HEK293 (cell line): ENCODE data around the gene WWOX.

Experiments
- CTCF ChIA-PET: fragments of 350-600 bp; formaldehyde crosslinking; extraction: SDS; loops from one replicate; lab custom pipeline; 2021; ENCODE audit warnings: antibody characterized with exemption; lab: Yijun Ruan, JAX
- POLR2A ChIA-PET: fragments of 300-600 bp; formaldehyde crosslinking; extraction: SDS; loops from one replicate; lab custom pipeline; 2020; ENCODE audit warnings: antibody characterized with exemption, inconsistent platforms; lab: Yijun Ruan, JAX
- H3K27ac ChIP-seq: fragments of 200-500 bp; sonication (Bioruptor generic); 2 replicates; pipeline ENCODE4 v1.5.1; 2014; ENCODE audit warnings: low read depth, low read length, control low read depth, inconsistent platforms; ENCODE audit errors: extremely low read depth
- H3K36me3 ChIP-seq, 2 experiments: fragments of 200-500 bp in 1 of 2; sonication (Bioruptor generic) in 1 of 2; 1 replicate in 1 of 2; 2 replicates in 1 of 2; pipeline ENCODE4 v1.5.1; 2014 to 2017; ENCODE audit warnings: inconsistent platforms in 2 of 2, low read length in 2 of 2; ENCODE audit not compliant: control insufficient read depth in 2 of 2, insufficient read depth in 1 of 2
- H3K4me1 ChIP-seq: fragments of 200-500 bp; sonication (Bioruptor generic); 2 replicates; pipeline ENCODE4 v1.5.1; 2014; ENCODE audit warnings: mild to moderate bottlenecking, low read length, inconsistent platforms; ENCODE audit not compliant: control insufficient read depth, insufficient read depth
- H3K4me3 ChIP-seq: 2 replicates; pipeline ENCODE4 v1.5.1; 2011; ENCODE audit warnings: low read depth, mild to moderate bottlenecking, control low read depth, low read length, moderate library complexity
- H3K9me3 ChIP-seq: fragments of 200-500 bp; sonication (Bioruptor generic); 2 replicates; pipeline ENCODE4 v1.5.1; 2014; ENCODE audit warnings: low read depth, low read length, inconsistent platforms; ENCODE audit not compliant: control insufficient read depth, insufficient read depth
- FEZF1 ChIP-seq: fragments of 450-650 bp; formaldehyde crosslinking; IDR thresholded peaks from 2 replicates; pipeline ENCODE4 v1.5.1; 2016; ENCODE audit warnings: missing biosample characterization, missing genetic modification characterization
- GFI1B ChIP-seq: fragments of 450-650 bp; formaldehyde crosslinking; IDR thresholded peaks from 2 replicates; pipeline ENCODE4 v1.5.1; 2016; ENCODE audit warnings: missing biosample characterization, missing genetic modification characterization
- KLF1 ChIP-seq: fragments of 450-650 bp; formaldehyde crosslinking; IDR thresholded peaks from 2 replicates; pipeline ENCODE4 v1.5.1; 2016; ENCODE audit warnings: missing biosample characterization, missing genetic modification characterization
- MEIS1 ChIP-seq: sonication (generic); formaldehyde crosslinking; IDR thresholded peaks from 2 replicates; pipeline ENCODE4 v1.8.1; 2022; ENCODE audit warnings: missing genetic modification reagents, mild to moderate bottlenecking, borderline replicate concordance
- OSR2 ChIP-seq: fragments of 450-650 bp; formaldehyde crosslinking; IDR thresholded peaks from 2 replicates; pipeline ENCODE4 v1.5.1; 2016; ENCODE audit warnings: missing biosample characterization, missing genetic modification characterization
- TRIM28 ChIP-seq: IDR thresholded peaks from 2 replicates; pipeline ENCODE4 v1.6.1; 2011; ENCODE audit warnings: low read length, control low read depth, borderline replicate concordance
- ZBTB1 ChIP-seq: fragments of 450-650 bp; formaldehyde crosslinking; IDR thresholded peaks from 2 replicates; pipeline ENCODE4 v1.5.1; 2016; ENCODE audit warnings: missing biosample characterization, missing genetic modification characterization
- ZBTB17 ChIP-seq: fragments of 450-650 bp; formaldehyde crosslinking; IDR thresholded peaks from 2 replicates; pipeline ENCODE4 v1.5.1; 2016; ENCODE audit warnings: missing biosample characterization, missing genetic modification characterization
- ZNF10 ChIP-seq: fragments of 450-650 bp; formaldehyde crosslinking; IDR thresholded peaks from 2 replicates; pipeline ENCODE4 v1.5.1; 2017; ENCODE audit warnings: missing biosample characterization, missing genetic modification characterization
- ZNF146 ChIP-seq: fragments of 450-650 bp; formaldehyde crosslinking; IDR thresholded peaks from 2 replicates; pipeline ENCODE4 v1.5.1; 2016; ENCODE audit warnings: missing biosample characterization, missing genetic modification characterization
- ZNF16 ChIP-seq: fragments of 450-650 bp; formaldehyde crosslinking; IDR thresholded peaks from 2 replicates; pipeline ENCODE4 v1.5.1; 2016; ENCODE audit warnings: low read depth, missing biosample characterization, missing genetic modification characterization
- ZNF174 ChIP-seq: fragments of 450-650 bp; formaldehyde crosslinking; IDR thresholded peaks from 2 replicates; pipeline ENCODE4 v1.5.0; 2017; ENCODE audit warnings: missing biosample characterization, mild to moderate bottlenecking, missing genetic modification characterization
- ZNF19 ChIP-seq: fragments of 450-650 bp; formaldehyde crosslinking; IDR thresholded peaks from 2 replicates; pipeline ENCODE4; 2016; ENCODE audit warnings: missing biosample characterization, missing genetic modification characterization, low read depth
- ZNF214 ChIP-seq: fragments of 450-650 bp; formaldehyde crosslinking; IDR thresholded peaks from 2 replicates; pipeline ENCODE4 v1.5.1; 2017; ENCODE audit warnings: missing biosample characterization, mild to moderate bottlenecking, missing genetic modification characterization, borderline replicate concordance
- ZNF341 ChIP-seq: fragments of 450-650 bp; formaldehyde crosslinking; IDR thresholded peaks from 2 replicates; pipeline ENCODE4; 2016; ENCODE audit warnings: low read depth, missing biosample characterization, missing genetic modification characterization
- ZNF354C ChIP-seq: fragments of 450-650 bp; formaldehyde crosslinking; IDR thresholded peaks from 2 replicates; pipeline ENCODE4 v1.5.1; 2016; ENCODE audit warnings: missing biosample characterization, missing genetic modification characterization, low read depth, borderline replicate concordance
- ZNF394 ChIP-seq: fragments of 450-650 bp; formaldehyde crosslinking; IDR thresholded peaks from 2 replicates; pipeline ENCODE4 v1.5.1; 2016; ENCODE audit warnings: missing biosample characterization, missing genetic modification characterization, mild to moderate bottlenecking, moderate library complexity, borderline replicate concordance
- ZNF473 ChIP-seq: fragments of 450-650 bp; formaldehyde crosslinking; IDR thresholded peaks from 2 replicates; pipeline ENCODE4 v1.5.1; 2017; ENCODE audit warnings: missing biosample characterization, missing genetic modification characterization
- ZNF521 ChIP-seq: fragments of 450-650 bp; formaldehyde crosslinking; IDR thresholded peaks from 2 replicates; pipeline ENCODE4 v1.5.1; 2017; ENCODE audit warnings: missing biosample characterization, mild to moderate bottlenecking, missing genetic modification characterization
- ZNF555 ChIP-seq: fragments of 450-650 bp; formaldehyde crosslinking; conservative IDR thresholded peaks from 2 replicates; pipeline ENCODE4 v1.5.1; 2017; ENCODE audit warnings: missing biosample characterization, mild to moderate bottlenecking, missing genetic modification characterization, inconsistent platforms
- ZNF629 ChIP-seq: fragments of 450-650 bp; formaldehyde crosslinking; IDR thresholded peaks from 2 replicates; pipeline ENCODE4 v1.5.1; 2017; ENCODE audit warnings: missing biosample characterization, missing genetic modification characterization
- ZNF658 ChIP-seq: fragments of 450-650 bp; formaldehyde crosslinking; IDR thresholded peaks from 2 replicates; pipeline ENCODE4; 2016; ENCODE audit warnings: missing biosample characterization, missing genetic modification characterization
- ZNF660 ChIP-seq: fragments of 450-650 bp; IDR thresholded peaks from 2 replicates; pipeline ENCODE4 v1.5.1; 2018; ENCODE audit warnings: missing biosample characterization, mild to moderate bottlenecking, missing genetic modification characterization
- ZNF664 ChIP-seq: fragments of 450-650 bp; formaldehyde crosslinking; IDR thresholded peaks from 2 replicates; pipeline ENCODE4 v1.5.1; 2016; ENCODE audit warnings: missing biosample characterization, missing genetic modification characterization
- ZSCAN30 ChIP-seq: fragments of 450-650 bp; IDR thresholded peaks from 2 replicates; pipeline ENCODE4 v1.5.1; 2018; ENCODE audit warnings: missing biosample characterization, mild to moderate bottlenecking, missing genetic modification characterization, moderate library complexity
- TF ChIP-seq, protein P1 (sequence below): fragments of 450-650 bp; formaldehyde crosslinking; IDR thresholded peaks from 2 replicates; pipeline ENCODE4 v1.5.1; 2016; ENCODE audit warnings: missing biosample characterization, missing genetic modification characterization
- TF ChIP-seq, protein P2 (sequence below): fragments of 450-650 bp; formaldehyde crosslinking; IDR thresholded peaks from 2 replicates; pipeline ENCODE4 v1.5.1; 2016; ENCODE audit warnings: missing biosample characterization, missing genetic modification characterization

Gene WWOX

DNA sequence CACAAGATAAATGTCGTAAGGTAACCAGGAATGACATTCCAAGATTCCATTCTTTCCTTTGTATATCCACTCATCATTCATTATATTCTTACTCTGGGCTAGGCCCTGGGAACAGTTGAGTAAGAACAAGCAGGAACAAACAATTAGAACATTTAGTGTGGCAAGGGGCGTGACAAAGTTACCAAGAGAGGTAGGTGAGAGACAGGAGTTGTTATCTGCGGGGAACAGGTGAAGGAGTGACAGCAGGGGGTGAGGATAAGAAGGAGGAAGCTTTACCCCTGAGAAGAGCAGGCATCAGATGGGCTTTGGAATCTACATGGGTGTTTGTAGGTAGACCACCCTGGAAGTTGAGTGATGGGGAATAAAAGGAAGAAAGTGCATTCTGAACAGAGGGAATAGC is 568.9 kb downstream of the WWOX start:
- no peak overlapping the region for H3K27ac ChIP-seq
- no peaks in the 10 kb centered on the region for H3K36me3 ChIP-seq
- H3K4me1 ChIP-seq, result no peaks in the 10 kb centered on the region
- H3K4me3 ChIP-seq, result no peak overlapping the region
- H3K9me3 ChIP-seq, result no peaks in the 10 kb centered on the region
- TF ChIP-seq ZNF660 (tag by site-specific recombination) (no peak), ZNF214 (tag by site-specific recombination) (no peak), ZNF174 (no peak), ZNF146 (no peak), ZSCAN30 (no peak)
- TF ChIP-seq, protein P1, sequence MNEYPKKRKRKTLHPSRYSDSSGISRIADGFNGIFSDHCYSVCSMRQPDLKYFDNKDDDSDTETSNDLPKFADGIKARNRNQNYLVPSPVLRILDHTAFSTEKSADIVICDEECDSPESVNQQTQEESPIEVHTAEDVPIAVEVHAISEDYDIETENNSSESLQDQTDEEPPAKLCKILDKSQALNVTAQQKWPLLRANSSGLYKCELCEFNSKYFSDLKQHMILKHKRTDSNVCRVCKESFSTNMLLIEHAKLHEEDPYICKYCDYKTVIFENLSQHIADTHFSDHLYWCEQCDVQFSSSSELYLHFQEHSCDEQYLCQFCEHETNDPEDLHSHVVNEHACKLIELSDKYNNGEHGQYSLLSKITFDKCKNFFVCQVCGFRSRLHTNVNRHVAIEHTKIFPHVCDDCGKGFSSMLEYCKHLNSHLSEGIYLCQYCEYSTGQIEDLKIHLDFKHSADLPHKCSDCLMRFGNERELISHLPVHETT (tag by site-specific recombination), result no peak
- POLR2A ChIA-PET, result no interaction called here
- CTCF ChIA-PET, result no interaction called here

DNA sequence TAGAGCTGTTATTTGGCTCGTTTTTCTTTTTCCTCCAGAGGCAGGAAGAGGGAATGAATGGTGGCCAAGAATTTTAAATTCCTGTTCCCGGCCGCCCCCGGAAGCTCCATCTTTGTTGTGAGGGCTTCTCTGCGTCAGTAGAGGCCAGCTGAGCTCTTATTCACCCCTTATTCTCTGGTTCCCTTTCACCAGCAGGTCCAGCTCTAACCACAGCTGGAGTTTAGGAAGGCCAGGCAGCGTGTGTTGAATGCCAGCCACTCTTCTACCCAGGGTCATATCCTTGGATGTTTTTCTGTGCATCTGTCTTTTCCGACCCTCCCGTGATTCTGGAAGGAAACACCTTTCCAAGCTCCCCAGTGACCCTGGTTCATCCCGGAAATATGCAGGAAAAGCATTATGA is 570.5 kb downstream of the WWOX start:
- TF ChIP-seq ZBTB17 (tag by site-specific recombination) (no peak), KLF1 (tag by site-specific recombination) (no peak), ZNF16 (no peak), FEZF1 (no peak), ZNF341 (tag by site-specific recombination) (no peak), ZNF660 (tag by site-specific recombination) (no peak), ZNF354C (no peak), ZNF521 (no peak), MEIS1 (CRISPR knock-in tag) (no peak)
- Histone ChIP-seq H3K4me3 (no peak overlapping the region), H3K36me3 (no peaks in the 10 kb centered on the region), H3K27ac (no peak overlapping the region), H3K9me3 (no peaks in the 10 kb centered on the region), H3K4me1 (no peaks in the 10 kb centered on the region)
- ChIA-PET CTCF (no interaction called here), POLR2A (no interaction called here)

DNA sequence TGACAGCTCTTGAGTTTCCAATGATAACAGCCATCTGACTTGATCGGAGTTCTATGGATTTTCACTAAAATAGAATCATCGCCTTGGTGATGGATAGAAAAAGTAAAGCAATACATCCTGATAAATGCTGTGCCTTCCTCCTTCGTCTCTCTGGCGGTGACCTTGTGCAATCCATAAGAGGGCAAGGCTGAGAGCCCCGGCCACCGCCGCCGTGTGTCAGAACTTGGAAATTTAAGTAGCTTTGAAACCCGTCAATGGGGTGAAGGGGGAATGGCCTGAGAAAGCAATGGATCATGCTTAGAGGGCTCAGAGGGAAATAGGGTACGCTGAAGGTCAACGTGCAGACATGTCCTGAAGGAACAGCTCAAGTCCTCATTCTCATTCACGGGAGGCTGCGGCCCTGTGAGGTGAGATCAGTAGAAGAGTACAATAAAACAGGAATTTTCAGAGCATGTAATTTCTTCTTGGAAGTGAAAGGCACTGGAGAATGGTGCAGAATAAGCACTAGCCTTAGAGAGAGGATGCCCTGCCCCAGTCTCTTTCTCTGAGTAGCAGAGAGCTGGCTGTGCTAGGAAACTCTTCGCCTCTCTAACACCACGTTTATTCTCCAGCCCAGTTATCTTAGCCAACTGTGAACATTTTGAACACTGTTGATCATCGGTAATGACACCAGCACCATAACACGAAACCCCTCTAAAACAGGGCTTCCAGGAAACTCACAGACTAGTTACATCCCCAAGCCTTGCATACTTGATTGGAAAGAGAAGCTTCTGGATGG is 573.5 kb downstream of the WWOX start:
- Histone ChIP-seq H3K9me3 (no peaks in the 10 kb centered on the region), H3K4me3 (no peak overlapping the region), H3K36me3 (no peaks in the 10 kb centered on the region), H3K27ac (no peak overlapping the region), H3K4me1 (no peaks in the 10 kb centered on the region)
- POLR2A ChIA-PET, result no interaction called here
- no peak for TF ChIP-seq OSR2 (tag by site-specific recombination)
- no peak for TF ChIP-seq ZNF473 (tag by site-specific recombination)
- TF ChIP-seq GFI1B, result no peak
- TF ChIP-seq ZBTB1 (tag by site-specific recombination), result no peak
- CTCF ChIA-PET, result no interaction called here

DNA sequence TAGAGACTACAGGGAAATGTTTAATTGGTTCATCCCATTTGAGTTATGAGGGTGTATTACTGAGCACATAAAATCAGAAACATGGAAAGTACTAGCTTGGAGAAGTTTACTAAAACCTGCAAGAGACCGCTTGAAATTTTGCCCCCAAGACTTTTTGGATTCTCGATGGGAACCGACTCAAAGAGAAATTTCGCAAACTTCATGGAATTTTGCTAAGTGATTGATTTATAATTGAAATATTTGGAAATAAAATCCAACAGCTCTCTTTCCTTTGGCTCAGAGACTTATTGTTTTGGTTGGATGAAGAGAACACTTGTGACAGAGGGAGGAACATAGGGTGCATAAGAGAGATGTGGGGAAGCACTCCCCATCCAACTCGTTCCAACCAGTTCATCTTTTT is 574.4 kb downstream of the WWOX start:
- ChIA-PET CTCF (interaction anchor here (0.6 kb wide), 1 partner anchor 236 kb away, joined by 5 read pairs; no protein-coding TSS in a partner anchor), POLR2A (no interaction called here)
- Histone ChIP-seq H3K27ac (no peak overlapping the region), H3K4me3 (no peak overlapping the region), H3K9me3 (no peaks in the 10 kb centered on the region), H3K36me3 (no peaks in the 10 kb centered on the region), H3K4me1 (no peaks in the 10 kb centered on the region)
- TF ChIP-seq ZNF16 (no peak), ZNF658 (tag by site-specific recombination) (no peak), ZNF19 (no peak), ZNF10 (no peak), ZNF664 (no peak), ZNF394 (no peak), TRIM28 (no peak), ZNF629 (tag by site-specific recombination) (no peak), ZNF555 (tag by site-specific recombination) (no peak)
- TF ChIP-seq, protein P2, sequence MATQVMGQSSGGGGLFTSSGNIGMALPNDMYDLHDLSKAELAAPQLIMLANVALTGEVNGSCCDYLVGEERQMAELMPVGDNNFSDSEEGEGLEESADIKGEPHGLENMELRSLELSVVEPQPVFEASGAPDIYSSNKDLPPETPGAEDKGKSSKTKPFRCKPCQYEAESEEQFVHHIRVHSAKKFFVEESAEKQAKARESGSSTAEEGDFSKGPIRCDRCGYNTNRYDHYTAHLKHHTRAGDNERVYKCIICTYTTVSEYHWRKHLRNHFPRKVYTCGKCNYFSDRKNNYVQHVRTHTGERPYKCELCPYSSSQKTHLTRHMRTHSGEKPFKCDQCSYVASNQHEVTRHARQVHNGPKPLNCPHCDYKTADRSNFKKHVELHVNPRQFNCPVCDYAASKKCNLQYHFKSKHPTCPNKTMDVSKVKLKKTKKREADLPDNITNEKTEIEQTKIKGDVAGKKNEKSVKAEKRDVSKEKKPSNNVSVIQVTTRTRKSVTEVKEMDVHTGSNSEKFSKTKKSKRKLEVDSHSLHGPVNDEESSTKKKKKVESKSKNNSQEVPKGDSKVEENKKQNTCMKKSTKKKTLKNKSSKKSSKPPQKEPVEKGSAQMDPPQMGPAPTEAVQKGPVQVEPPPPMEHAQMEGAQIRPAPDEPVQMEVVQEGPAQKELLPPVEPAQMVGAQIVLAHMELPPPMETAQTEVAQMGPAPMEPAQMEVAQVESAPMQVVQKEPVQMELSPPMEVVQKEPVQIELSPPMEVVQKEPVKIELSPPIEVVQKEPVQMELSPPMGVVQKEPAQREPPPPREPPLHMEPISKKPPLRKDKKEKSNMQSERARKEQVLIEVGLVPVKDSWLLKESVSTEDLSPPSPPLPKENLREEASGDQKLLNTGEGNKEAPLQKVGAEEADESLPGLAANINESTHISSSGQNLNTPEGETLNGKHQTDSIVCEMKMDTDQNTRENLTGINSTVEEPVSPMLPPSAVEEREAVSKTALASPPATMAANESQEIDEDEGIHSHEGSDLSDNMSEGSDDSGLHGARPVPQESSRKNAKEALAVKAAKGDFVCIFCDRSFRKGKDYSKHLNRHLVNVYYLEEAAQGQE (tag by site-specific recombination), result no peak
